Activated CD4-positive, alpha-beta T cell treated with anti-CD3 and anti-CD28 coated beads, Interleukin-2, amount 10 ng/mL, durations not matched to agents 24 days and 14 days (primary cell): ENCODE results near the gene TYW1B. TPM values are rescaled to one million over a fixed set of nuclear protein-coding genes. Genes with fewer than 3 reads are reported as not detected.
"Not testable (repeated sequence)": the region's sequence is repeated elsewhere in the genome, so short reads cannot be mapped to it uniquely, and the experiment has no call there.

Experiments
- DNase-seq: peaks from one replicate; pipeline ENCODE4 v3.0.0; 2022
- H3K27ac Mint-ChIP-seq: one replicate; pipeline ENCODE4 v1.8.0; 2022; ENCODE audit warnings: mild to moderate bottlenecking, mixed read lengths
- H3K27me3 Mint-ChIP-seq: one replicate; pipeline ENCODE4 v1.8.0; 2022; ENCODE audit warnings: mixed read lengths
- H3K36me3 Mint-ChIP-seq: one replicate; pipeline ENCODE4 v1.8.0; 2022; ENCODE audit warnings: low read depth, mild to moderate bottlenecking, mixed read lengths
- H3K4me1 Mint-ChIP-seq: one replicate; pipeline ENCODE4 v1.8.0; 2021; ENCODE audit warnings: mixed read lengths
- H3K4me3 Mint-ChIP-seq: one replicate; pipeline ENCODE4 v1.8.0; 2022; ENCODE audit warnings: mild to moderate bottlenecking, moderate library complexity, mixed read lengths
- H3K9me3 Mint-ChIP-seq: one replicate; pipeline ENCODE4 v1.8.0; 2021; ENCODE audit warnings: mixed read lengths
- intact Hi-C: fragments of 100-400 bp; cut with micrococcal nuclease; formaldehyde crosslinking; loops from one replicate; pipeline ENCODE4 v1.15.1; 2023
- total RNA-seq: library from RNA; stranded (reverse); gene quantifications from 2 replicates; pipeline ENCODE4 v1.2.3, GENCODE V29; 2022

Gene TYW1B
- total RNA-seq, 1 donor from 2014 or later: 3.3 TPM

- intact Hi-C loops: no loop called here
- no peak for DNase-seq
- Mint-ChIP-seq H3K27ac (no peak overlapping the region), H3K27me3 (no peaks in the 10 kb centered on the region), H3K36me3 (no peaks in the 10 kb centered on the region), H3K9me3 (no peaks in the 10 kb centered on the region), H3K4me1 (no peaks in the 10 kb centered on the region), H3K4me3 (no peak overlapping the region)
Observed at GRCh38 chr7:72540923-72541322, 287.1 kb downstream of the TYW1B start.

GRCh38 chr7:72540106-72540611, 287.8 kb downstream of the TYW1B start:
- Mint-ChIP-seq H3K27me3 (no peaks in the 10 kb centered on the region), H3K36me3 (no peaks in the 10 kb centered on the region), H3K9me3 (no peaks in the 10 kb centered on the region), H3K4me1 (no peaks in the 10 kb centered on the region), H3K27ac (no peak overlapping the region), H3K4me3 (no peak overlapping the region)
- no peak for DNase-seq
- intact Hi-C loops: no loop called here

- DNase-seq: no peak
- H3K27me3 Mint-ChIP-seq: no peaks in the 10 kb centered on the region
- no peaks in the 10 kb centered on the region for H3K4me1 Mint-ChIP-seq
- no peaks in the 10 kb centered on the region for H3K9me3 Mint-ChIP-seq
- intact Hi-C loops: no loop called here
- no peak overlapping the region for H3K4me3 Mint-ChIP-seq
- no peak overlapping the region for H3K27ac Mint-ChIP-seq
- no peaks in the 10 kb centered on the region for H3K36me3 Mint-ChIP-seq
Observed at GRCh38 chr7:72539702-72540101, 288.3 kb downstream of the TYW1B start.

DNA sequence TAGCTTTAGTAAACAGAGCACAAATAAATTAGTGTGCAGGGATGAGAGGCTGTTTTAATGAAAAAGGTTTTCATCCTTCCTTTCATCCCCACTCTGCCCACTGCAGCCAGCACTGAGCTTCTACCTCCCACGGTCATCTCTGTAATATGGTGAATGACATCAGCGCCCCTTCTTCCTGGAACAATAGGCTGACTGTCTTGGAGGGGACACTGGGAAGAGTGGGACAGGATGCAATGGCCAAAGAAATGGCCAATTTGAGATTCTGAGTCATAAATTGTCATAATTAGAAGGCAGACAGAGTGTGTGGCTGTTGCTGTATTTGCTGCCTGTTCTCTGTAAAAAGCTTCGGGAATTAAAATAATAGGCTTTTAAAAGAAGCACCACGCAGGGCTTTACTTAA, 289.1 kb downstream of the TYW1B start:
- intact Hi-C loops: no loop called here
- no peak for DNase-seq
- Mint-ChIP-seq H3K9me3 (no peaks in the 10 kb centered on the region), H3K36me3 (no peaks in the 10 kb centered on the region), H3K4me1 (no peaks in the 10 kb centered on the region), H3K4me3 (no peak overlapping the region), H3K27me3 (no peaks in the 10 kb centered on the region), H3K27ac (no peak overlapping the region)

GRCh38 chr7:72538147-72538546, 289.9 kb downstream of the TYW1B start:
- Mint-ChIP-seq H3K4me1 (no peaks in the 10 kb centered on the region), H3K36me3 (no peaks in the 10 kb centered on the region), H3K9me3 (no peaks in the 10 kb centered on the region), H3K27me3 (no peaks in the 10 kb centered on the region), H3K27ac (no peak overlapping the region), H3K4me3 (no peak overlapping the region)
- no peak for DNase-seq
- intact Hi-C loops: no loop called here

DNA sequence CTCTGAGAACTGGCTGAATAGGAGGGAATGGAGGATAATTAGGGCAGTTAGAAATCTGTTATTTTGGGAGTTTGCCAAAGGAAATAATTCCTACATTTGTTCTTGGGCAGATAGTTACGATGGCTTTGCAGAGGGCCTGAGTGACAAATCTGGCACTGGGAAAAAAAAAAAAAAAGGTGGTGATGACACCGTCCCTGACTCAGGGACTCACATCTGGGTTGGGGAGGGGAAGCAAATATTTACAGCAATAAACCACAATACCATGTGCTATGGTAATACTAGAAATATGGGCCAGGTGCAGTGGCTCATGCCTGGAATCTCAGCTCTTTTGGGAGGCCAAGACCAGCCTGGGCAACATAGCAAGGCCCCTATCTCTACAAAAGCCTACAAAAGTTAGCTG, 292.0 kb downstream of the TYW1B start:
- H3K27me3 Mint-ChIP-seq, DNase-seq, H3K9me3 Mint-ChIP-seq, H3K4me3 Mint-ChIP-seq, intact Hi-C loops, H3K27ac Mint-ChIP-seq, H3K4me1 Mint-ChIP-seq, H3K36me3 Mint-ChIP-seq: not testable (repeated sequence)

GRCh38 chr7:72531048-72531447, 297.0 kb downstream of the TYW1B start:
- DNase-seq, H3K4me3 Mint-ChIP-seq, intact Hi-C loops, H3K27ac Mint-ChIP-seq, H3K4me1 Mint-ChIP-seq, H3K27me3 Mint-ChIP-seq, H3K36me3 Mint-ChIP-seq, H3K9me3 Mint-ChIP-seq: not testable (repeated sequence)

Other genes starting within 250 kb of the TYW1B start
- 69.7 and 70.2 TPM in 2 replicates for gene POM121, start 96.9 kb upstream of the TYW1B start, total RNA-seq
- gene TRIM74, start 141.3 kb upstream of the TYW1B start, total RNA-seq: 0.33 and 2.1 TPM in 2 replicates
- not detected in 2 replicates for gene SPDYE8, start 201.6 kb upstream of the TYW1B start, total RNA-seq
- not detected in 2 replicates for gene SPDYE11, start 229.7 kb upstream of the TYW1B start, total RNA-seq